Measurements from ENCODE around the gene IRS4. TPM values are rescaled to one million over a fixed set of nuclear protein-coding genes. Genes with fewer than 3 reads are reported as not detected.
A peak's percentile ranks its signal among the peaks of the same experiment; 100 is the strongest.

IRS4 gene
- total RNA-seq, 1 experiment from 2014 or later: not detected

DNA sequence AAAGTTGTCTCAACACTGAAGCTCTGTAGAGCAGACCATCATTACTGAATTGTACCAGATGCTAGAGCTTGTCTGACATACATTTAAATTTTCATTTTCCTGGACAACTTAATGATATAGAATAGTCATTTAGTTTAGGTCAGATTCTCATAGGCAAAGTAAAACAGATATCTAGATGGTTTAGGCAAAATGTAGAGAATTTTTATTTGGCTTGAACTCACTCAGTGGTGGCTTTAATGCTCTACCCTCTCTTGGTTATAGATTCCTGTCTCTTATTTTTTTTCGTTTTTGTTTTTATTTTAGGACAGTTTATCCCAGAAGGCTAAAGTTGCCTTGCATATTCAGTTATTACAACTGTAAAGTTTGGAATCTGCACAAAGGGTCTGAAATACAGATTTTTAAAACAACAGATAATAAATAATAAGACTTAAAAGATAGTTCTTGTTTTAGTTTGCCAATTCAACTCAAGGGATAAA, 4.0 kb upstream of the IRS4 start:
- ChIA-PET CTCF (no interaction called here), POLR2A (ENCODE audit: unreplicated experiment) (no interaction called here)
- Histone ChIP-seq H4K20me1 (ENCODE audit: insufficient read depth) (no peaks in the 10 kb centered on the region), H3K9me2 (ENCODE audit: insufficient read depth) (no peaks in the 10 kb centered on the region), H2AFZ (no peak overlapping the region), H3K79me2 (ENCODE audit: low read depth) (no peaks in the 10 kb centered on the region), H3K27ac (no peak overlapping the region), H3K27me3 (ENCODE audit: insufficient read depth, low read depth) (peaks cover 10% of the 10 kb centered on the region; the same call in 1 of the 2 replicates), H3K4me1 (replicated peaks; ENCODE audit: insufficient read depth) (no peaks in the 10 kb centered on the region), H3K9me3 (ENCODE audit: insufficient read depth, low read depth) (no peaks in the 10 kb centered on the region), H3K4me3 (no peak overlapping the region), H3K36me3 (ENCODE audit: low read depth) (no peaks in the 10 kb centered on the region), H3F3A (ENCODE audit: insufficient read depth, low read depth) (no peaks in the 10 kb centered on the region), H3K4me2 (no peak overlapping the region)
- TF ChIP-seq EZH2 (IDR thresholded peaks at IDR 0.05; ENCODE audit: low read depth): no peak
- TF ChIP-seq, protein P1, sequence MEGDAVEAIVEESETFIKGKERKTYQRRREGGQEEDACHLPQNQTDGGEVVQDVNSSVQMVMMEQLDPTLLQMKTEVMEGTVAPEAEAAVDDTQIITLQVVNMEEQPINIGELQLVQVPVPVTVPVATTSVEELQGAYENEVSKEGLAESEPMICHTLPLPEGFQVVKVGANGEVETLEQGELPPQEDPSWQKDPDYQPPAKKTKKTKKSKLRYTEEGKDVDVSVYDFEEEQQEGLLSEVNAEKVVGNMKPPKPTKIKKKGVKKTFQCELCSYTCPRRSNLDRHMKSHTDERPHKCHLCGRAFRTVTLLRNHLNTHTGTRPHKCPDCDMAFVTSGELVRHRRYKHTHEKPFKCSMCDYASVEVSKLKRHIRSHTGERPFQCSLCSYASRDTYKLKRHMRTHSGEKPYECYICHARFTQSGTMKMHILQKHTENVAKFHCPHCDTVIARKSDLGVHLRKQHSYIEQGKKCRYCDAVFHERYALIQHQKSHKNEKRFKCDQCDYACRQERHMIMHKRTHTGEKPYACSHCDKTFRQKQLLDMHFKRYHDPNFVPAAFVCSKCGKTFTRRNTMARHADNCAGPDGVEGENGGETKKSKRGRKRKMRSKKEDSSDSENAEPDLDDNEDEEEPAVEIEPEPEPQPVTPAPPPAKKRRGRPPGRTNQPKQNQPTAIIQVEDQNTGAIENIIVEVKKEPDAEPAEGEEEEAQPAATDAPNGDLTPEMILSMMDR (conservative IDR thresholded peaks at IDR 0.05): no peak
- intact Hi-C loops (cut with micrococcal nuclease; ENCODE audit: unreplicated experiment): no loop called here
- no TSS peak for BruUV-seq (replicated peaks)
- DNase-seq: no peak

GRCh38 chrX:108737754-108738153, 1.4 kb upstream of the IRS4 start:
- Histone ChIP-seq H3K4me2 (no peak overlapping the region), H3K27me3 (ENCODE audit: insufficient read depth, low read depth) (peaks cover 23% of the 10 kb centered on the region; the same call in 1 of the 2 replicates), H3K9me2 (ENCODE audit: insufficient read depth) (no peaks in the 10 kb centered on the region), H3F3A (ENCODE audit: insufficient read depth, low read depth) (no peaks in the 10 kb centered on the region), H2AFZ (no peak overlapping the region), H3K79me2 (ENCODE audit: low read depth) (no peaks in the 10 kb centered on the region), H3K36me3 (ENCODE audit: low read depth) (no peaks in the 10 kb centered on the region), H3K9me3 (ENCODE audit: insufficient read depth, low read depth) (no peaks in the 10 kb centered on the region), H3K27ac (no peak overlapping the region), H3K4me1 (replicated peaks; ENCODE audit: insufficient read depth) (no peaks in the 10 kb centered on the region), H4K20me1 (ENCODE audit: insufficient read depth) (no peaks in the 10 kb centered on the region), H3K4me3 (no peak overlapping the region)
- ChIA-PET POLR2A (ENCODE audit: unreplicated experiment) (interaction anchor here (0.6 kb wide), 1 partner anchor 799 kb away, joined by 3 read pairs; the partner anchor contains the start of gene NXT2), CTCF (no interaction called here)
- no peak for DNase-seq
- TF ChIP-seq EZH2 (IDR thresholded peaks at IDR 0.05; ENCODE audit: low read depth): no peak
- TF ChIP-seq, protein P1 (conservative IDR thresholded peaks at IDR 0.05): no peak
- no TSS peak for BruUV-seq (replicated peaks)
- intact Hi-C loops (cut with micrococcal nuclease; ENCODE audit: unreplicated experiment): no loop called here

GRCh38 chrX:108735679-108736508, 469 bp downstream of the IRS4 start:
- Histone ChIP-seq H3K9me2 (ENCODE audit: insufficient read depth) (no peaks in the 10 kb centered on the region), H3K4me2 (peak overlapping the region; percentile 72), H3K9me3 (ENCODE audit: insufficient read depth, low read depth) (no peaks in the 10 kb centered on the region), H3K27me3 (ENCODE audit: insufficient read depth, low read depth) (peaks cover 41% of the 10 kb centered on the region), H3K27ac (no peak overlapping the region), H3K4me1 (replicated peaks; ENCODE audit: insufficient read depth) (no peaks in the 10 kb centered on the region), H3K4me3 (peak overlapping the region; percentile 48; the same call in 1 of the 2 replicates), H3K36me3 (ENCODE audit: low read depth) (no peaks in the 10 kb centered on the region), H3K79me2 (ENCODE audit: low read depth) (no peaks in the 10 kb centered on the region), H2AFZ (peak overlapping the region; percentile 66; the same call in 1 of the 2 replicates), H3F3A (ENCODE audit: insufficient read depth, low read depth) (no peaks in the 10 kb centered on the region), H4K20me1 (ENCODE audit: insufficient read depth) (no peaks in the 10 kb centered on the region)
- TF ChIP-seq, protein P1 (conservative IDR thresholded peaks at IDR 0.05): no peak
- TF ChIP-seq EZH2 (IDR thresholded peaks at IDR 0.05; ENCODE audit: low read depth): no peak
- POLR2A ChIA-PET (ENCODE audit: unreplicated experiment): interaction anchor here (0.7 kb wide), 1 partner anchor 1100 kb away, joined by 7 read pairs; no protein-coding TSS in a partner anchor
- intact Hi-C loops (cut with micrococcal nuclease; ENCODE audit: unreplicated experiment): no loop called here
- BruUV-seq (replicated peaks): no TSS peak
- CTCF ChIA-PET: no interaction called here
- no peak for DNase-seq
